Cardiac muscle cell (in vitro differentiated cells and primary cell): ENCODE results near the gene CDKL5. TPM values are rescaled to one million over a fixed set of nuclear protein-coding genes. Genes with fewer than 3 reads are reported as not detected.

Source experiments
- DNase-seq, 2 donors: peaks; one replicate each; pipeline versions ENCODE4 v3.0.0 to v3.0.0-alpha.2; 2010 to 2017; ENCODE audit warnings: low read depth in 1 of 2, low spot score in 1 of 2
- H3K27ac ChIP-seq: fragments of 200-600 bp; sonication (generic); 2 replicates; pipeline ENCODE4 v1.5.1; 2016
- H3K27me3 ChIP-seq: fragments of 200-600 bp; sonication (generic); 2 replicates; pipeline ENCODE4 v1.6.0; 2016; ENCODE audit warnings: control low read depth
- H3K36me3 ChIP-seq: fragments of 200-600 bp; sonication (generic); 2 replicates; pipeline ENCODE4 v1.5.1; 2016; ENCODE audit warnings: control low read depth
- H3K4me1 ChIP-seq: fragments of 200-600 bp; sonication (generic); 2 replicates; pipeline ENCODE4 v1.8.1; 2017; ENCODE audit warnings: low read depth, mild to moderate bottlenecking, mixed run types
- H3K4me3 ChIP-seq: fragments of 200-600 bp; sonication (generic); 2 replicates; pipeline ENCODE4 v1.5.1; 2016; ENCODE audit warnings: mild to moderate bottlenecking
- H3K9me3 ChIP-seq: fragments of 200-600 bp; sonication (generic); 2 replicates; pipeline ENCODE4 v1.5.1; 2017; ENCODE audit warnings: low read depth, mild to moderate bottlenecking, control low read depth
- polyA plus RNA-seq: library from polyadenylated mRNA; unstranded; fragments of >200 nt; fragmentation: Nextera tagmentation; extraction: Ambion mirVana; gene quantifications from 2 replicates; pipeline ENCODE4 v1.2.1, GENCODE V29; 2016
- total RNA-seq: library from RNA; depleted of rRNA; stranded (reverse); fragments of >200 nt; gene quantifications from 2 replicates; pipeline ENCODE4 v1.2.3, GENCODE V29; 2016
- TF ChIP-seq, protein P1 (sequence below): IDR thresholded peaks from 2 replicates; pipeline ENCODE4 v1.5.1; 2012; ENCODE audit warnings: low read depth, mild to moderate bottlenecking, low read length

Gene CDKL5
- total and polyA plus RNA-seq, 2 experiments from 2014 or later = 2.7 to 12.9 TPM

DNA sequence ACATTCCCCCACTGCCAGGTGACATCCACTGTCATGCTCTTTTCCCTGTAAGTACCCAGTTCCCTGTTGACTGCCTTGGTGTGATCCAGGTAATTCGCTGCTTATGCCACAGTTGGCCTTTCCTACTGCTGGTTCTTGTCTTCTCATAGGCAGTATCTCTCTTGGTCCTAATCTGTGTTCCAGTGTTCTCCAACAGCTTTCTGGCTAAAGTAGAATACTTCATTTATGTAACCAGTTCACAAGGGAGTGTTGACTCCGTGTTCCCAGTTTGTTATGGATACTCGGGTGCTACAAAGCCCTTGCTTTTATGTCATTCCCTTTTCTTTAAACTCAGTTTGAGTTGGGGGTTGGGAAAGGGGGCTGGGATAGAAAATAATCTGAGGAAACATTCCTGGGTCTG is 148.1 kb downstream of the CDKL5 start:
- H3K36me3 ChIP-seq = no peaks in the 10 kb centered on the region
- no peaks in the 10 kb centered on the region for H3K4me1 ChIP-seq
- TF ChIP-seq, protein P1, sequence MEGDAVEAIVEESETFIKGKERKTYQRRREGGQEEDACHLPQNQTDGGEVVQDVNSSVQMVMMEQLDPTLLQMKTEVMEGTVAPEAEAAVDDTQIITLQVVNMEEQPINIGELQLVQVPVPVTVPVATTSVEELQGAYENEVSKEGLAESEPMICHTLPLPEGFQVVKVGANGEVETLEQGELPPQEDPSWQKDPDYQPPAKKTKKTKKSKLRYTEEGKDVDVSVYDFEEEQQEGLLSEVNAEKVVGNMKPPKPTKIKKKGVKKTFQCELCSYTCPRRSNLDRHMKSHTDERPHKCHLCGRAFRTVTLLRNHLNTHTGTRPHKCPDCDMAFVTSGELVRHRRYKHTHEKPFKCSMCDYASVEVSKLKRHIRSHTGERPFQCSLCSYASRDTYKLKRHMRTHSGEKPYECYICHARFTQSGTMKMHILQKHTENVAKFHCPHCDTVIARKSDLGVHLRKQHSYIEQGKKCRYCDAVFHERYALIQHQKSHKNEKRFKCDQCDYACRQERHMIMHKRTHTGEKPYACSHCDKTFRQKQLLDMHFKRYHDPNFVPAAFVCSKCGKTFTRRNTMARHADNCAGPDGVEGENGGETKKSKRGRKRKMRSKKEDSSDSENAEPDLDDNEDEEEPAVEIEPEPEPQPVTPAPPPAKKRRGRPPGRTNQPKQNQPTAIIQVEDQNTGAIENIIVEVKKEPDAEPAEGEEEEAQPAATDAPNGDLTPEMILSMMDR = no peak
- no peaks in the 10 kb centered on the region for H3K9me3 ChIP-seq
- no peak for DNase-seq
- H3K27ac ChIP-seq = no peak overlapping the region
- H3K27me3 ChIP-seq = no peaks in the 10 kb centered on the region
- no peak overlapping the region for H3K4me3 ChIP-seq

DNA sequence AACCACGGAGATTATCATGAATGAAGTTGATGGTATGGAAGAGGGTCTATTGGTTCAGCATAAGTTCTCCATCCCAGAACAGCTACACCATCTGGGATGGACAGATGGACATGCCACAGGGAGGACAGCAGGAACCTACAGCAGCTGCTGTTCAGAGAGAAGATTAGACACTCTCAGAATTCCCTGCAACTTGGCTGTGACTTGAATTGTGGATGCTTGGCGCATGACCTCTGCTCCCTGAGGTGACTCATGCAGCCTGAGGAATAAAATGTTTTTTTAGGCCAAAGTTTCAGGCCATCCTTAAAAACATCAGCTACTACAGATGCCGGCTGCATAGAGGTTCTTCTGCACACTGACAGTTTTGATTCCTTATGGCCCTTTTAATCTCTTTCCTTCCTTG is 149.2 kb downstream of the CDKL5 start:
- Histone ChIP-seq H3K27me3 (no peaks in the 10 kb centered on the region), H3K27ac (no peak overlapping the region), H3K4me3 (no peak overlapping the region), H3K9me3 (no peaks in the 10 kb centered on the region), H3K36me3 (no peaks in the 10 kb centered on the region), H3K4me1 (no peaks in the 10 kb centered on the region)
- TF ChIP-seq, protein P1 = no peak
- DNase-seq = peak in 1 of 2 donors; percentile 72

DNA sequence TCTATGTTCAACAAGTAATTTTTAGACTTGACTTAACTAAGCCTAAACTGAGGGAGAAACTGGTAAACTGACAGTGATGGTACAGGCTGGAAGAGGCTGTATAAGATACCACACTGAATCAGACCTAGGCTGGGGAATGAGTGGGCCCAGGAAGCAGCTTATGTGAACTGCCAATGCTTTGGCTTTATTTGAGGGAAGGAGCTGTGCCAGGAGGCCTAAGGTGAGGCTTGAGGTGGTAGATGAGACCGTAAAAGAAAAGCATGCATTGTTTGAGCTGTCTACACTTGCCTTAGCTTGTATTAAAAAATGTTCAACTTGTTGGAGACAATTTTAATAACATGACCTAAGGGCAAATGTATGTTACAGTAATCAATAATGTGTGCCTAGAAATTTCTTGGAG is 150.3 kb downstream of the CDKL5 start:
- no peaks in the 10 kb centered on the region for H3K4me1 ChIP-seq
- DNase-seq = no peak
- no peak overlapping the region for H3K27ac ChIP-seq
- TF ChIP-seq, protein P1 = no peak
- H3K9me3 ChIP-seq = no peaks in the 10 kb centered on the region
- H3K36me3 ChIP-seq = no peaks in the 10 kb centered on the region
- H3K27me3 ChIP-seq = no peaks in the 10 kb centered on the region
- H3K4me3 ChIP-seq = no peak overlapping the region

DNA sequence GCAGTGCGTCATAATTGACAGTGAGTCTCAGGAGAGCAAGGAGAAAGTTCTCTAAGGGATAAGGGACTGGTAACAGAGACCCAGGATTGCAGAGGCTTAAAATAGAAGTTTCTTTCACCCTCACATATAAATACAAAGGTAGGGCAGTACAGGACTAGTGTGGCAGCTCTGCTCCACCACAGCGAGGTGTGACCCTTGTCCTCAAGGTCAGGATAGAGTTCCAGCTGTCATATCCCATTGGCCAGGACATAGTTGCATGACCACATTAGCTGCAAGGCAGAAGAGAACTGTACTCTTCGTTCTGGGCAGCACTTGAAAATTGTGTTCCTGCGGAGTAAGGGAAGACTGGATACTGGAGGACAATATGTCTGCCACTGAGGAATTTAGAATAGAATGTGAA is 152.0 kb downstream of the CDKL5 start:
- Histone ChIP-seq H3K27ac (peak overlapping the region; percentile 46), H3K4me3 (no peak overlapping the region), H3K27me3 (no peaks in the 10 kb centered on the region), H3K9me3 (no peaks in the 10 kb centered on the region), H3K4me1 (no peaks in the 10 kb centered on the region), H3K36me3 (no peaks in the 10 kb centered on the region)
- TF ChIP-seq, protein P1 = no peak
- DNase-seq = no peak

DNA sequence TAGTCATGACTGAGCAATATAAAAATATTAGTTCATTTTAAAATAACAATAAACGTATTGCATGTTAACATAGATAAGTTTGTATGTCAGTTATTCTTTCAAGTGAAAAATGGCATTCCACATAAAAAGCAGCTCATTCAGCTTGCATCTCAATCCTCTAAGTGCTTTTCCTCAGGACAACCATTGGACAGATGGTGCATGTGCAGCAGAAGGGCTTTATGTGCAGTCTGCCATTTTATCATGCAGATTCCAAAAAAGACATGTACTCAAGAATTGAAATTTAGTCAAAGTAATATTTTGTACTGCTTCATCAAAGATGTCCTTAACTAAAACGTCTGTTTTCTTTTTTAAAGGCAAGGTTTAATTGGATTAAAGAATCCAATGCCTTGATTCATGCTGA is 153.1 kb downstream of the CDKL5 start:
- TF ChIP-seq, protein P1 = no peak
- no peaks in the 10 kb centered on the region for H3K9me3 ChIP-seq
- no peaks in the 10 kb centered on the region for H3K4me1 ChIP-seq
- no peak overlapping the region for H3K4me3 ChIP-seq
- no peaks in the 10 kb centered on the region for H3K36me3 ChIP-seq
- no peak for DNase-seq
- no peaks in the 10 kb centered on the region for H3K27me3 ChIP-seq
- no peak overlapping the region for H3K27ac ChIP-seq

- DNase-seq = no peak
- Histone ChIP-seq H3K9me3 (no peaks in the 10 kb centered on the region), H3K27me3 (no peaks in the 10 kb centered on the region), H3K27ac (no peak overlapping the region), H3K36me3 (no peaks in the 10 kb centered on the region), H3K4me1 (no peaks in the 10 kb centered on the region), H3K4me3 (no peak overlapping the region)
- TF ChIP-seq, protein P1 = no peak
These were observed 154.1 kb downstream of the CDKL5 start for GRCh38 chrX:18579495-18579894.
